Measurements from ENCODE around the gene YWHAG. TPM values are rescaled to one million over a fixed set of nuclear protein-coding genes. Genes with fewer than 3 reads are reported as not detected.

YWHAG gene
- total and polyA plus RNA-seq, 2 of the 13 experiments (the other 11 are each of a cell fraction or from before 2014, with no cell fraction given): 36.9 to 67.5 TPM

DNA sequence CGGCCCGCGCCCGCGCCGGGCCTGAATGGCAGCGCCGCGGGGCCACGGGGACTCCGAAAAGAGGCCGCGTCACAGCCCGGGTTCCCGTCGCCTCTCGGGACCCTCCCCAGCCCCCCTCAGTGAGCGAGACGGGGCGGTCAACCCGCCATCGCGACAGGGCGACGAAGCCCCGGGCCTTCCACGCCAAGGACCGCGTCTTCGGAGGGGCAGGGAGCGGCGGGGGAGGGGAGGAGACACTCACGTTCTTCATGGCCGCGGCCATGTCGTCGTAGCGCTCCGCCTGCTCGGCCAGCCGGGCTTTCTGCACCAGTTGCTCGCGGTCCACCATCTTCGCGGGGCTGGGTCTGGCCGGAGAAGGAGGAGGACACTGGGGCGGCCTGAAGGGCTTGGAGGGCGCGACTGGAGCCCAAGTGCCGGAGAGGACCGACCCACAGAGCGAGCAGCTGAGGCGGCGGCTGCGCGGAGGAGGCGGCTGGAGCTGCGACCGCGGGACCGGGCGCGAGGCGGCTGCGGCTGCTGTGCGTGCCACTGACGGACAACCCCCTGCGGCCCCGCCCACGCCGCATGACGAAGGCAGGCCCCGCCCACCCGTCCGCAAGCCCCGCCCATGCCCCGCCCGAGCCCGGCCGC lies at the start of gene YWHAG (continued):
- TF ChIP-seq KIAA2018 (CRISPR knock-in tag; IDR thresholded peaks at IDR 0.05; ENCODE audit: borderline replicate concordance): no peak
- no peak for TF ChIP-seq NR2F6 (IDR thresholded peaks at IDR 0.05)
- no peak for TF ChIP-seq NR2F6 (CRISPR knock-in tag; IDR thresholded peaks at IDR 0.05)
- TF ChIP-seq SRY (CRISPR knock-in tag; IDR thresholded peaks at IDR 0.05): peak; percentile 81; the same call in 1 of the 2 replicates
- TF ChIP-seq ZNF318 (CRISPR knock-in tag; IDR thresholded peaks at IDR 0.05): no peak
- no peak for TF ChIP-seq SMARCC2 (IDR thresholded peaks at IDR 0.05)
- TF ChIP-seq, protein P1, sequence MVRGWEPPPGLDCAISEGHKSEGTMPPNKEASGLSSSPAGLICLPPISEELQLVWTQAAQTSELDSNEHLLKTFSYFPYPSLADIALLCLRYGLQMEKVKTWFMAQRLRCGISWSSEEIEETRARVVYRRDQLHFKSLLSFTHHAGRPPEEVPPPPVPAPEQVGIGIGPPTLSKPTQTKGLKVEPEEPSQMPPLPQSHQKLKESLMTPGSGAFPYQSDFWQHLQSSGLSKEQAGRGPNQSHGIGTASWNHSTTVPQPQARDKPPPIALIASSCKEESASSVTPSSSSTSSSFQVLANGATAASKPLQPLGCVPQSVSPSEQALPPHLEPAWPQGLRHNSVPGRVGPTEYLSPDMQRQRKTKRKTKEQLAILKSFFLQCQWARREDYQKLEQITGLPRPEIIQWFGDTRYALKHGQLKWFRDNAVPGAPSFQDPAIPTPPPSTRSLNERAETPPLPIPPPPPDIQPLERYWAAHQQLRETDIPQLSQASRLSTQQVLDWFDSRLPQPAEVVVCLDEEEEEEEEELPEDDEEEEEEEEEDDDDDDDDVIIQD (CRISPR knock-in tag; IDR thresholded peaks at IDR 0.05; ENCODE audit: low read depth): no peak
- no peak for TF ChIP-seq SMC3 (IDR thresholded peaks at IDR 0.05; ENCODE audit: low read length)
- TF ChIP-seq LBX2 (CRISPR knock-in tag; IDR thresholded peaks at IDR 0.05; ENCODE audit: borderline replicate concordance): no peak
